ENCODE measurements around the gene CAPN9.
A peak's percentile ranks its signal among the peaks of the same experiment; 100 is the strongest.

The CAPN9 gene

DNA sequence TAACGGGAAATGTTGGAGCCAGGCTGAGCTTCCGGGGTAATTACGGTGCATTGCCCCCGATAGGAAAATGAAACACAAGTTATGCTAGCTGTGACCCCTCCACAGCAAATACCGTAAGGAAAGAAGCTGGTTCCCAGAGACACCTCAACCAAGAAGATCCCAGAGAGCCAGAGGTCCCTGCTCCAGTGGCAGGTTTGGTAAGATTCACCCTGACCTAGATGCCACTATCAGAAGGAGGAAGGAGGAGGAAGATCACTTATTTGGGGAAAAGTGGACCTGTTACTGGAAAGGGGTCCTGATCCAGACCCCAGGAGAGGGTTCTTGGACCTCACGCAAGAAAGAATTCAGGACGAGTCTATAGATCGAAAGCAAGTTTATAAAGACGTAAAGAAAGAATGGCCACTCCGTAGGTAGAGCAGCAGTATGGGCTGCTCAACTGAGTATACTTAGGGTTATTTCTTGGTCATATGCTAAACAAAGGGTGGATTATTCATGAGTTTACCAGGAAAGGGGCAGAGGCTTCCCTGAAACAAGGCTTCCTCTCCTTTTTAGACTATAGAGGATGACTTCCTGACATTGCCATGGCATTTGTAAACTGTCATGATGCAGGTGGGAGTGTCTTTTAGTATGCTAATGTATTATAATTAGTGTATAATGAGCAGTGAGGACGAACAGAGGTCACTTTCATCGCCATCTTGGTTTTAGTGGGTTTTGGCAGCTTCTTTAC lies 7.5 kb upstream of the CAPN9 start:
- TF ChIP-seq, protein P1, sequence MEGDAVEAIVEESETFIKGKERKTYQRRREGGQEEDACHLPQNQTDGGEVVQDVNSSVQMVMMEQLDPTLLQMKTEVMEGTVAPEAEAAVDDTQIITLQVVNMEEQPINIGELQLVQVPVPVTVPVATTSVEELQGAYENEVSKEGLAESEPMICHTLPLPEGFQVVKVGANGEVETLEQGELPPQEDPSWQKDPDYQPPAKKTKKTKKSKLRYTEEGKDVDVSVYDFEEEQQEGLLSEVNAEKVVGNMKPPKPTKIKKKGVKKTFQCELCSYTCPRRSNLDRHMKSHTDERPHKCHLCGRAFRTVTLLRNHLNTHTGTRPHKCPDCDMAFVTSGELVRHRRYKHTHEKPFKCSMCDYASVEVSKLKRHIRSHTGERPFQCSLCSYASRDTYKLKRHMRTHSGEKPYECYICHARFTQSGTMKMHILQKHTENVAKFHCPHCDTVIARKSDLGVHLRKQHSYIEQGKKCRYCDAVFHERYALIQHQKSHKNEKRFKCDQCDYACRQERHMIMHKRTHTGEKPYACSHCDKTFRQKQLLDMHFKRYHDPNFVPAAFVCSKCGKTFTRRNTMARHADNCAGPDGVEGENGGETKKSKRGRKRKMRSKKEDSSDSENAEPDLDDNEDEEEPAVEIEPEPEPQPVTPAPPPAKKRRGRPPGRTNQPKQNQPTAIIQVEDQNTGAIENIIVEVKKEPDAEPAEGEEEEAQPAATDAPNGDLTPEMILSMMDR (IDR thresholded peaks at IDR 0.05), result no peak
- peaks cover 21% of the 10 kb centered on the region for H3K27me3 Mint-ChIP-seq (ENCODE audit: low read depth, poor library complexity)
- DNase-seq, result no peak
- no peaks in the 10 kb centered on the region for H3K36me3 Mint-ChIP-seq (ENCODE audit: low read depth)
- peaks cover 32% of the 10 kb centered on the region for H3K4me1 Mint-ChIP-seq
- H3K4me3 Mint-ChIP-seq, result no peak overlapping the region
- H3K27ac Mint-ChIP-seq, result no peak overlapping the region
- H3K9me3 Mint-ChIP-seq, result peaks cover 4% of the 10 kb centered on the region

DNA sequence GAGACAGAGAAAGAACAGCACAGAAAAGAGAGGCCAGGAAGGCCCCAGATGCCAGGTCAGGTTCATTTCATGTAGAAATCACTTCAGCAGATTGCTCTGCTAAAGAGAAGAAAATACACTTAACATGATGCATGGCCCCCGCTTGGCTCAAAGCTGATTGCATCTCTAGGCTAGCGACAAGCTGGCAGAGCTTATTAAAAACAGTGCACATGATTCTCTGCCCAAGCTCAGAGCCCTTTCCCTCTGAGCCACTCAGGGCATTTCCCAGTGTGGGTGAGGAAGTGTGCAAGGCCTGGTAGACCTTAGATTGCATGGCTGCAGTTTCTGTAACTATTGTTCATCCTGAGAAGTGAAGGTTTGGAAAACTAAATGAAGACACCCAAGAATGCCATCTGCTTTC lies 3.3 kb upstream of the CAPN9 start:
- H3K36me3 Mint-ChIP-seq (ENCODE audit: low read depth), result no peaks in the 10 kb centered on the region
- peak overlapping the region; percentile 17 for H3K4me3 Mint-ChIP-seq
- peaks cover 8% of the 10 kb centered on the region for H3K27me3 Mint-ChIP-seq (ENCODE audit: low read depth, poor library complexity)
- DNase-seq, result no peak
- peaks cover 52% of the 10 kb centered on the region for H3K4me1 Mint-ChIP-seq
- H3K27ac Mint-ChIP-seq, result peak overlapping the region; percentile 92
- no peaks in the 10 kb centered on the region for H3K9me3 Mint-ChIP-seq
- TF ChIP-seq, protein P1 (IDR thresholded peaks at IDR 0.05), result no peak

DNA sequence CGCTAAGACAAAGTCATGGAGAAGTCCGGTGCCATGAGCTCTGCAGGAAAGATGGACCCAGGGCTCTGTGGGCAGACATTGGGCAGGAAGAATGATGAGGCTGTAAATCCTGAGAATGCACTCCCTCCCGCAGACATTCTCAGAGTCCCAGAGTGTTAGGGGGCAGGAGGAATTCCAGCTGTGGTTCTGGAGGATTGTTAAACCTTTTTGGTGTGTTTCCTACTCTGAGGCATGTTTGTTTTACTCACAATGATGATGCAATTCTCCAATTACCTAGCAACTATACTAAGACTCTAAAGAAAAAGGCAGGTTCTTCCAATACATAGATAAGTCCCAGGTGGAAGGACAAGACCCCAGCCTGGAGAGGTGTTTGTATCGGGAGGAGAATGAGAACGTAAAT lies 2.8 kb upstream of the CAPN9 start:
- Mint-ChIP-seq H3K9me3 (no peaks in the 10 kb centered on the region), H3K27me3 (ENCODE audit: low read depth, poor library complexity) (peaks cover 5% of the 10 kb centered on the region), H3K36me3 (ENCODE audit: low read depth) (no peaks in the 10 kb centered on the region), H3K27ac (no peak overlapping the region), H3K4me3 (no peak overlapping the region), H3K4me1 (peaks cover 57% of the 10 kb centered on the region)
- DNase-seq, result no peak
- TF ChIP-seq, protein P1 (IDR thresholded peaks at IDR 0.05), result no peak

DNA sequence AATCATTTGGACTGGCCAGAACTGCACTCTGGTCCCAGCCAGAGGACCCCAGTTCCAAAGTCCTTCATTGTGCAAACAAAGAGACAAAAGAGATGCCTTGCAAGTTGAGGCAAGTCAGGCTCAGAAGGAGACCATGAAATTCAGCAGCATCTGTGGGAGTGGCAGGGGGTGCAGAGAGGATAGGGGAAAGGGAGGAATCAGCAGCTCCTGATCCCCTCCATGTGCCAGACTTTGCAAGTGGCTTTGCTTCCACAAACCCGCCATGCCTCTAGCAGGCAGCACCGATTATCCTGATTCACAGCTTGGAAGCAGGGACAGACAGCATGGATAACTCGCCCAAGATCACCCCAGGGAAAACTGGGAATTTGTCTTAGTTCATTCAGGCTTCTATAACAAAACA lies 2.1 kb upstream of the CAPN9 start:
- TF ChIP-seq, protein P1 (IDR thresholded peaks at IDR 0.05), result no peak
- Mint-ChIP-seq H3K27ac (peak overlapping the region; percentile 39), H3K9me3 (no peaks in the 10 kb centered on the region), H3K27me3 (ENCODE audit: low read depth, poor library complexity) (peaks cover 5% of the 10 kb centered on the region), H3K4me1 (peaks cover 64% of the 10 kb centered on the region), H3K36me3 (ENCODE audit: low read depth) (no peaks in the 10 kb centered on the region), H3K4me3 (no peak overlapping the region)
- DNase-seq, result no peak

DNA sequence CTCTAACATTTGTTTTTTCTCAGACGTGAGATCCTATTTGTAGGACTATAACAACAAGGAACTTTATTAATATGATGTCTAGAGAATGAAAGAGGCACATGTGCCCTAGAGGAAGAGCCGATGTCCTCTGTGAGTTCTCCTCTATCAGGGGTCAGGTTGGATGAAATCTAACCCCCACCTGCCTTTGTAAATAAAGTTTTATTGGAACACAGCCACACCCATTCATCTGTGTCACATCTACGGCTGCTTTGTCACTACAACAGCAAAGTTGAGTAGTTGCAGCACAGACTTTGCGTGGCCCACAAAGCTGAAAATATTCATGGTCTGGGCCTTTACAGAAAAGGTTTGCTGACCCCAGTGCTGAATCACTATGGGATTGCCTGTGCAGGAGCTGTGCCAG lies 571 bp upstream of the CAPN9 start:
- no peaks in the 10 kb centered on the region for H3K36me3 Mint-ChIP-seq (ENCODE audit: low read depth)
- no peak overlapping the region for H3K27ac Mint-ChIP-seq
- H3K4me3 Mint-ChIP-seq, result no peak overlapping the region
- H3K9me3 Mint-ChIP-seq, result no peaks in the 10 kb centered on the region
- TF ChIP-seq, protein P1 (IDR thresholded peaks at IDR 0.05), result no peak
- H3K4me1 Mint-ChIP-seq, result peaks cover 75% of the 10 kb centered on the region
- DNase-seq, result no peak
- peaks cover under 1% of the 10 kb centered on the region for H3K27me3 Mint-ChIP-seq (ENCODE audit: low read depth, poor library complexity)

Measured in nephron progenitor cell (in vitro differentiated cells).